K562 (cell line): ENCODE data around the gene PIP4K2A. TPM values are rescaled to one million over a fixed set of nuclear protein-coding genes. Genes with fewer than 3 reads are reported as not detected.

Source experiments
- ATF6 ChIP-seq: sonication (generic); formaldehyde crosslinking; IDR thresholded peaks from 2 replicates; pipeline ENCODE4 v1.4.0; 2020; ENCODE audit warnings: mild to moderate bottlenecking, missing genetic modification reagents
- BCOR ChIP-seq: fragments of 450-650 bp; IDR thresholded peaks from 2 replicates; pipeline ENCODE4 v1.6.1; 2016
- CREB3 ChIP-seq: fragments of 450-650 bp; conservative IDR thresholded peaks from 2 replicates; pipeline ENCODE4 v1.6.1; 2016; ENCODE audit warnings: missing genetic modification characterization, low read depth, mild to moderate bottlenecking, missing compliant biosample characterization, moderate library complexity
- E2F6 ChIP-seq, 2 experiments: IDR thresholded peaks; 2 replicates each; pipeline ENCODE4 v1.6.1; 2011; ENCODE audit warnings: borderline replicate concordance in 1 of 2, control low read depth in 1 of 2, low read depth in 1 of 2, low read length in 1 of 2, mild to moderate bottlenecking in 1 of 2, mixed read lengths in 1 of 2, moderate library complexity in 1 of 2; ENCODE audit not compliant: insufficient read depth in 1 of 2, insufficient read length in 1 of 2, poor library complexity in 1 of 2, severe bottlenecking in 1 of 2; ENCODE audit errors: extremely low read depth in 1 of 2
- ETV6 ChIP-seq, 3 experiments: fragments of 150-350 bp in 1 of 3; sonication (generic) in 1 of 3; formaldehyde crosslinking in 1 of 3; IDR thresholded peaks; 2 replicates each; pipeline versions ENCODE4 v1.6.1 to v1.8.0; 2014 to 2022; ENCODE audit warnings: borderline replicate concordance in 2 of 3, low read depth in 2 of 3, antibody characterized with exemption in 1 of 3, low read length in 1 of 3, mild to moderate bottlenecking in 1 of 3, missing genetic modification reagents in 1 of 3
- FOXJ3 ChIP-seq: sonication (generic); formaldehyde crosslinking; IDR thresholded peaks from 2 replicates; pipeline ENCODE4 v1.4.0; 2020; ENCODE audit warnings: mild to moderate bottlenecking, missing genetic modification reagents
- MCM3 ChIP-seq: fragments of 450-650 bp; IDR thresholded peaks from 2 replicates; pipeline ENCODE4 v1.6.1; 2016
- MTA3 ChIP-seq: fragments of 450-650 bp; formaldehyde crosslinking; IDR thresholded peaks from 2 replicates; pipeline ENCODE4 v1.6.1; 2017; ENCODE audit warnings: mild to moderate bottlenecking, borderline replicate concordance
- SAFB ChIP-seq: fragments of 200-400 bp; formaldehyde crosslinking; IDR thresholded peaks from 2 replicates; pipeline ENCODE4 v1.6.1; 2017; ENCODE audit warnings: low read depth, low read length, borderline replicate concordance
- STAG1 ChIP-seq: sonication (generic); formaldehyde crosslinking; IDR thresholded peaks from 2 replicates; pipeline ENCODE4 v1.5.0; 2020; ENCODE audit warnings: missing genetic modification reagents, borderline replicate concordance
- TFAP4 ChIP-seq: sonication (generic); formaldehyde crosslinking; IDR thresholded peaks from 2 replicates; pipeline ENCODE4 v1.8.0; 2022; ENCODE audit warnings: missing genetic modification reagents, mild to moderate bottlenecking, moderate library complexity, borderline replicate concordance
- UBTF ChIP-seq, 2 experiments: IDR thresholded peaks; 2 replicates each; pipeline ENCODE4 v1.6.1; 2012; ENCODE audit warnings: improper control_type of control experiment in 2 of 2, low read depth in 2 of 2, low read length in 2 of 2, borderline replicate concordance in 1 of 2
- YY1 ChIP-seq, 3 experiments: IDR thresholded peaks; 2 replicates each; pipeline ENCODE4 v1.6.1; 2011; ENCODE audit warnings: low read length in 2 of 3, mild to moderate bottlenecking in 2 of 3, moderate library complexity in 2 of 3, borderline replicate concordance in 1 of 3, control low read depth in 1 of 3, low read depth in 1 of 3; ENCODE audit not compliant: insufficient read depth in 3 of 3, insufficient replicate concordance in 2 of 3, control insufficient read depth in 1 of 3, insufficient read length in 1 of 3; ENCODE audit errors: extremely low read depth in 1 of 3
- ZNF511 ChIP-seq: sonication (generic); formaldehyde crosslinking; IDR thresholded peaks from 2 replicates; pipeline ENCODE4 v1.8.0; 2022; ENCODE audit warnings: mild to moderate bottlenecking, missing genetic modification reagents
- ZNF583 ChIP-seq: fragments of 250-450 bp; sonication (Bioruptor Pico); IDR thresholded peaks from 2 replicates; pipeline ENCODE4 v1.4.0; 2020
- polyA plus RNA-seq, 8 experiments: library from polyadenylated mRNA; depleted of rRNA in 4 of 8; stranded (reverse) in 5 of 8; unstranded in 3 of 8; fragments of >200 nt; fragmentation: Nextera tagmentation in 2 of 8; fragmentation: Illumina TruSeq in 1 of 8; extraction: Ambion mirVana in 2 of 8; extraction: Trizol in 1 of 8; gene quantifications; 2 replicates each; pipeline versions ENCODE4 v1.2.1 to v1.2.3, GENCODE V29; 2011 to 2014; ENCODE audit warnings: inconsistent platforms in 1 of 8, missing spikeins in 1 of 8
- total RNA-seq, 7 experiments: library from RNA; depleted of rRNA in 6 of 7; stranded (reverse); fragments of >200 nt in 6 of 7; fragmentation: Illumina TruSeq in 2 of 7; extraction: Trizol in 2 of 7; gene quantifications; 2 replicates each; pipeline versions ENCODE4 v1.2.1 to v1.2.3, GENCODE V29; 2011 to 2021; ENCODE audit warnings: low replicate concordance in 1 of 7

Gene PIP4K2A
- total and polyA plus RNA-seq, 9 of the 15 experiments (the other 6 are each of a cell fraction or from before 2014, with no cell fraction given) = 35.6 to 117 (median 71.9) TPM

GRCh38 chr10:22714479-22715289 lies at the start of gene PIP4K2A (continued):
- TF ChIP-seq ZNF511 (peak; percentile 75; the same call in 1 of the 2 replicates), YY1 (IDR thresholded peaks at IDR 0.05; ENCODE audit: borderline replicate concordance in 1 of 3, control insufficient read depth in 1 of 3, extremely low read depth in 1 of 3, insufficient read depth in 3 of 3, insufficient read length in 1 of 3, insufficient replicate concordance in 2 of 3, low read depth in 1 of 3, low read length in 2 of 3) (peak in 2 of 3 experiments; percentile 22 to 28), E2F6 (IDR thresholded peaks at IDR 0.05; ENCODE audit: borderline replicate concordance in 1 of 2, extremely low read depth in 1 of 2, insufficient read depth in 1 of 2, insufficient read length in 1 of 2, low read depth in 1 of 2, low read length in 1 of 2, poor library complexity in 1 of 2, severe bottlenecking in 1 of 2) (peak; percentile 93 to 96), TFAP4 (peak; percentile 28; the same call in 1 of the 2 replicates), MCM3 (no peak), BCOR (no peak), SAFB (no peak), UBTF (IDR thresholded peaks at IDR 0.05; ENCODE audit: borderline replicate concordance in 1 of 2, low read depth in 2 of 2, low read length in 2 of 2) (peak in 1 of 2 experiments; percentile 12; a peak in 1 of 4 replicates), FOXJ3 (no peak), ZNF583 (CRISPR knock-in tag) (peak; percentile 82), STAG1 (peak; percentile 41; the same call in 1 of the 2 replicates), MTA3 (peak; percentile 68), ETV6 (IDR thresholded peaks at IDR 0.05; ENCODE audit: borderline replicate concordance in 1 of 2, low read depth in 2 of 2, low read length in 1 of 2) (no peak), ETV6 (CRISPR knock-in tag; IDR thresholded peaks at IDR 0.05; ENCODE audit: borderline replicate concordance) (peak; percentile 67; the same call in 1 of the 2 replicates), ATF6 (CRISPR knock-in tag) (0 out of 2 replicates have a peak, but pooled peaks have one; percentile 62), CREB3 (0 out of 2 replicates have a peak, but pooled peaks have one; percentile 53)
